Subcutaneous abdominal adipose tissue (tissue), 5 donors: Measurements from ENCODE around the gene MYOCD.

Source experiments
- H3K27ac ChIP-seq: one replicate; pipeline ENCODE4 v1.7.0; 2013; ENCODE audit warnings: low read depth, mild to moderate bottlenecking, inconsistent platforms, low read length, moderate library complexity
- H3K27me3 ChIP-seq, 5 donors: one replicate each; pipeline ENCODE4 v1.7.0; 2013; ENCODE audit warnings: low read length in 5 of 5, inconsistent platforms in 1 of 5; ENCODE audit not compliant: control insufficient read depth in 5 of 5, insufficient read depth in 4 of 5
- H3K36me3 ChIP-seq, 5 donors: one replicate each; pipeline ENCODE4 v1.7.0; 2013; ENCODE audit warnings: low read length in 5 of 5; ENCODE audit not compliant: control insufficient read depth in 5 of 5, insufficient read depth in 5 of 5
- H3K4me1 ChIP-seq, 5 donors: one replicate each; pipeline ENCODE4 v1.7.0; 2013; ENCODE audit warnings: low read length in 5 of 5, mild to moderate bottlenecking in 3 of 5, moderate library complexity in 1 of 5; ENCODE audit not compliant: control insufficient read depth in 5 of 5, insufficient read depth in 5 of 5
- H3K4me3 ChIP-seq, 5 donors: one replicate each; pipeline ENCODE4 v1.7.0; 2013; ENCODE audit warnings: low read length in 5 of 5, low read depth in 1 of 5
- H3K9ac ChIP-seq, 5 donors: one replicate each; pipeline ENCODE4 v1.7.0; 2013; ENCODE audit warnings: low read length in 5 of 5, mild to moderate bottlenecking in 4 of 5, moderate library complexity in 3 of 5
- H3K9me3 ChIP-seq, 5 donors: one replicate each; pipeline ENCODE4 v1.7.0; 2013; ENCODE audit warnings: low read length in 5 of 5; ENCODE audit not compliant: control insufficient read depth in 5 of 5
- donor health status: healthy.
- donor health status: healthy.
- donor health status: healthy.
- donor health status: healthy.
- donor health status: healthy.

The MYOCD gene

DNA sequence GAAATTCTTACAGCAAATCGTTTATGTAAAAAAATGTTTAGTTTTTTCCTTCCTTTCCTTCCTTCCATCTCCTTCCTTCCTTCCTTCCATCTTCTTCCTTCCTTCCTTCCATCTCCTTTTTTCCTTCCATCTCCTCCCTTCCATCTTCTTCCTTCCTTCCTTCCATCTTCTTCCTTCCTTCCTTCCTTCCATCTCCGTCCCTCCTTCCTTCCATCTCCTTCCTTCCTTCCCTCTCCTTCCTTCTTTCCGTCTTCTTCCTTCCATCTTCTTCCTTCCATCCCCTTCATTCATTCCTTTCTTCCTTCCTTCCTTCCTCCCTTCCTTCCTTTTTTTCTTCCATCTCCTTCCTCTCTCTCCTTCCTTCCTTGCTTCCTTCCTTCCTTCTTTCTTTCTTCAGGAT is 22.7 kb downstream of the MYOCD start:
- peaks cover 0 to 6% (median 0%) of the 10 kb centered on the region in 5 donors for H3K4me1 ChIP-seq
- H3K27ac ChIP-seq: no peak overlapping the region
- H3K4me3 ChIP-seq: no peak overlapping the region
- H3K36me3 ChIP-seq: no peaks in the 10 kb centered on the region
- H3K27me3 ChIP-seq: no peaks in the 10 kb centered on the region
- H3K9ac ChIP-seq: no peak overlapping the region
- no peaks in the 10 kb centered on the region for H3K9me3 ChIP-seq

DNA sequence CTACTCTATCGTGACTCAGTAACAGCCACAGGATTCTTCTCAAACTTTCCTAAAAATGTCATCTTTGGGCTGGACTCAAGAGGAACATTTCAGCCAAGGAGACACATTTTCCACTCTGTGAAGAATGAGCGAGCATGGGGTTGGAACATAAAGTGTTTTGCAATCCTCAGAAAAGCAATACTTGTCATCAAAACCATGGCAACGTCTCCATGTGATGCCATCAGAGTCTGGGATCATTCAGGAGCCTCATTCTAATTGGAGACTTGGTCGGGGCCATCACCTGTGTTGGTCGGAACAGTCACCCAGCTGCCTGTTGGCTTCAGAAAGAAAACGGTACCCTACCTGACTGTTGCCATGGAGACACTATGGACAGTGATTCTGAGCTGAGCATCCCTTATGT is 25.5 kb downstream of the MYOCD start:
- no peaks in the 10 kb centered on the region for H3K27me3 ChIP-seq
- H3K36me3 ChIP-seq: no peaks in the 10 kb centered on the region
- H3K27ac ChIP-seq: peak overlapping the region; percentile 35
- H3K9me3 ChIP-seq: no peaks in the 10 kb centered on the region
- H3K4me3 ChIP-seq: no peak overlapping the region
- H3K9ac ChIP-seq: no peak overlapping the region
- peaks cover 0 to 6% (median 0%) of the 10 kb centered on the region in 5 donors for H3K4me1 ChIP-seq

DNA sequence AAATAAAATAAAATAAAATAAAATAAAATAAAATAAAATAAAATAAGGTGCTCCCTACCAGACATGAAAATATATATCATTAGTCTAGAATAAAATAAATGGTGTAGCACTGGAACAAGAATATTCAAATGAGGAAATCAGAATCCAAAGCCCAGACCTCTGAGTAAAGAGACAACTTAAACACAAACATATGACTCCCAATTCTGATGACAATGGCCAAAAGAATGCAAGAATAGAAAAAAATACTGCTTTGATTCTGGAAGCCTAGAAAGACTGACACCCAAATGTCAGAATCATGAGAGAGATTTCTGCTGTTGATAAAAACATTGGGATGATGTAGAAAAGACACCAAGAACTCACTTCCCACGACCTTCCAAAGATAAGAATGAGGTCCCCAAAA is 27.9 kb downstream of the MYOCD start:
- Histone ChIP-seq H3K9me3 (no peaks in the 10 kb centered on the region), H3K27ac (no peak overlapping the region), H3K27me3 (no peaks in the 10 kb centered on the region), H3K9ac (no peak overlapping the region), H3K36me3 (no peaks in the 10 kb centered on the region), H3K4me3 (no peak overlapping the region), H3K4me1 (peaks cover 0 to 6% (median 0%) of the 10 kb centered on the region in 5 donors)

DNA sequence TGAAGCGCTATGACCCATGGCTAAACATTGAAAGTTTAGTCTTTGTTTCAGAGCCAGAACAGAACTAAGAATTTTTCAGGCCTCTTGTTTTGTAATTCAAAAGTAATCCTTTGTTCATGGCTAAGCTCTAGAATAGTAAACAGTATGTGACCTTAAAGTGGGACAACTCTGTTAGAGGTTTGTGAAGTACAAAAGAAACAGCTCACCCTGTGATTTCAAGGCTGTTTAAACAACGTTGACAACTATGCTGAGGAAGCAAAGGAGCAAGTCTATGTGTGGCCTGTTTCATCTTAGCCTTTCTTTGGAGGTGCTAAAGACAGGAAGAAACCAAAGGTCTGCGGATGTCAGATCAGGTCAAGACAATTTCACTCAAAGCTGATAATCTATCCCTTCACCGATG is 40.4 kb downstream of the MYOCD start:
- Histone ChIP-seq H3K36me3 (no peaks in the 10 kb centered on the region), H3K4me1 (no peaks in the 10 kb centered on the region), H3K27ac (no peak overlapping the region), H3K9ac (no peak overlapping the region), H3K4me3 (no peak overlapping the region), H3K9me3 (no peaks in the 10 kb centered on the region), H3K27me3 (no peaks in the 10 kb centered on the region)

DNA sequence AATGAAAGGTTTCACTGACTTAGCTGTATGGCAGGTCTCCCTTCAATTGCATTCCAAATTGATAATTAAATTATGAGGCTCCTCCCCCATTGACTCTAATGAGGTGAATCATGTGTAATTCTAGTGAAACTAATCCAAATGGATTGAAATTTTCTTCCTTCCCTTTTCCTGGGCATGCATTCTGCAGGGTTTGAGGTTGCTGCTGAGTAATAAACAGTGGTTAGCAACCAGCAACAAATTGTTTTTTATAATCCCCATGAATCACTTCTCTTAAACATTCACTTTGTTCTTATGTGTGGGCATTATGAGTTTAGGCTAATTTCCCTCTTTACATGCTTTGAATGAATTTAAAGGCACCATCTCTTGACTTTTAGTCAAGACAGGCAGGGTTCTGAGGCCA is 43.4 kb downstream of the MYOCD start:
- H3K9me3 ChIP-seq: no peaks in the 10 kb centered on the region
- no peak overlapping the region for H3K4me3 ChIP-seq
- no peak overlapping the region for H3K9ac ChIP-seq
- no peak overlapping the region for H3K27ac ChIP-seq
- no peaks in the 10 kb centered on the region for H3K27me3 ChIP-seq
- H3K36me3 ChIP-seq: no peaks in the 10 kb centered on the region
- peaks cover 0 to 16% (median 12%) of the 10 kb centered on the region in 5 donors for H3K4me1 ChIP-seq

DNA sequence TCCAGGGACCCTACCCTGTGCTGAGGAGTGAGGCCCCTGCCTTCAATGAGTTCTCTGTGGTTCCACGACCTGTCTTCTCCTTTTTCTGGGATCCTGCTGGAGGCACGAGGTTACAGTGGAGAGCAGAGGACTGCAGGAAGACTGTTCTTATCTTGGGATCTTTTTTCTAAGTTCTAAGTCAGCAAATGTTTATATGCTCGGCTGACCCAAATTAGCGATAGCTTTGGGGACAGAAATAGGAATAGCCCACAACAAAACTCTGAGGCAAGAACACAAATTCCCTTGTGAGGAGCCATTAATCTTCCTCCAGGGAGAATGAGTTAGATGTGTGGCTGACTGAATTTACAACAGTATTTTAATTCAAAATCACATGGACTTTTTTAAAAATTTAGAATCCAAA is 46.7 kb downstream of the MYOCD start:
- H3K27ac ChIP-seq: peak overlapping the region; percentile 7
- H3K9me3 ChIP-seq: no peaks in the 10 kb centered on the region

DNA sequence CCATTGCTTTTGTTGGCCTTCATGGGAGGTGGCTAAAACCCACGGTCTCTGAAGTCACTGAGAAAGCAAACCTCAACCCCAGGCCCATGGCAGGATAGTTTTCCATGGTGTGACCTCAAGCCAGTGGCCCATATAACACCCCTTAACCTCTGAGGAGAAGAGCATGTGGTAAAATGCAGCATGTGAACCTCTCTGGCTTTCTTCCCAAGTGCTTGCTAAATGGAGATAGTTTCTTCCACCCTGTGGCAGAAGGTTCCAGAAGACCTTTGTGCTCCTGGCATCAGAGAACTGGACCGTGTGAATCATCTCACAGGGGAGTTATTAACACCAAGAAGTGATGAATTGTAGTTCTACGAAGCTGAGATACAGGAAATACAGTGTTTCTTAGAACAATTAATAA is 47.3 kb downstream of the MYOCD start:
- no peaks in the 10 kb centered on the region for H3K9me3 ChIP-seq
- H3K27ac ChIP-seq: peak overlapping the region; percentile 7
- no peaks in the 10 kb centered on the region for H3K36me3 ChIP-seq
- no peak overlapping the region for H3K4me3 ChIP-seq
- H3K27me3 ChIP-seq: peaks cover 0 to 4% (median 0%) of the 10 kb centered on the region in 5 donors
- peaks cover 0 to 16% (median 12%) of the 10 kb centered on the region in 5 donors for H3K4me1 ChIP-seq
- no peak overlapping the region for H3K9ac ChIP-seq

More for the DNA sequence above, 46.7 kb downstream of the MYOCD start:
- no peaks in the 10 kb centered on the region for H3K36me3 ChIP-seq
- H3K9ac ChIP-seq: no peak overlapping the region
- H3K4me1 ChIP-seq: peaks cover 0 to 16% (median 12%) of the 10 kb centered on the region in 5 donors
- H3K4me3 ChIP-seq: no peak overlapping the region
- peaks cover 0 to 4% (median 0%) of the 10 kb centered on the region in 5 donors for H3K27me3 ChIP-seq

DNA sequence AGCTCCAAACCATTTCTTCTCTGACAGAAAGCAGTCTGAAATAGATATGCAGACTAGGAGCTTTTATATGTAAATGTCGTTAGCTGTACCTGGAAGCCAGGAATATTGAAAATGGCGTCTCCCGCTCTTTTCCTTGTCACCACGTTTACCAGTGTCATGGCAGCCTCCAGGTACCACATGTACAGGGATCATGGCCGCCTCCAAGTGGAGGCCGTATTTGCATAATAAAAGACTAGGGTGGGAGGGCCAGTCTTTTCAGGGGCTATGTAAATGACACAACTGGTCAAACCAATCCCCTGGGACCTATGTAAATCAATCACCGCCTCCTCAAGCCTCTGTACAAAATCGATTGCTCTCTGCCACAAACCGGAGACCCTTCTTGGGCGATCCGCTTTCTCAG is 54.3 kb downstream of the MYOCD start:
- Histone ChIP-seq H3K36me3 (no peaks in the 10 kb centered on the region), H3K9ac (no peak overlapping the region), H3K4me1 (no peaks in the 10 kb centered on the region), H3K27ac (no peak overlapping the region), H3K27me3 (peaks cover 0 to 4% (median 0%) of the 10 kb centered on the region in 5 donors), H3K4me3 (no peak overlapping the region), H3K9me3 (no peaks in the 10 kb centered on the region)

DNA sequence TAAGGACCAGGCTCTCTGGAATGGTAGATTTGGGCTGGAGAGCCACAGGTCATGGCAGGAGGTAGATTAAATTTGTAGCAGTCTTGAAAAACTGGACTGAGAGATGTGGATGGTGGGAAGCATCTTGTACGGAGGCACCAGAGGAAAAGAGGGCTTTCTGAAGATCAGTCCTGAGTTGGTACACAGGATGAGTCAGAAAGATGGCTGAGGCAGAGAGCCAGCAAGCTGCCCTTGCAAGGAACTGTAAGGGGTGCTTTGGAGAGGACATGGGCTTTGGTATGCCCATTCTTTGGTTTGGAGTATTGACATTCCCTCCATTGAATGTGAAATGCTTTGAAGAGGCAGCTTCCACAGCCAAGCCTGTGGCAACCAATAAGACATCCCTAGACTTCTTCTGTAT is 55.9 kb downstream of the MYOCD start:
- no peaks in the 10 kb centered on the region for H3K9me3 ChIP-seq
- H3K27me3 ChIP-seq: no peaks in the 10 kb centered on the region
- no peak overlapping the region for H3K27ac ChIP-seq
- no peak overlapping the region for H3K4me3 ChIP-seq
- H3K9ac ChIP-seq: no peak overlapping the region
- no peaks in the 10 kb centered on the region for H3K36me3 ChIP-seq
- H3K4me1 ChIP-seq: no peaks in the 10 kb centered on the region

DNA sequence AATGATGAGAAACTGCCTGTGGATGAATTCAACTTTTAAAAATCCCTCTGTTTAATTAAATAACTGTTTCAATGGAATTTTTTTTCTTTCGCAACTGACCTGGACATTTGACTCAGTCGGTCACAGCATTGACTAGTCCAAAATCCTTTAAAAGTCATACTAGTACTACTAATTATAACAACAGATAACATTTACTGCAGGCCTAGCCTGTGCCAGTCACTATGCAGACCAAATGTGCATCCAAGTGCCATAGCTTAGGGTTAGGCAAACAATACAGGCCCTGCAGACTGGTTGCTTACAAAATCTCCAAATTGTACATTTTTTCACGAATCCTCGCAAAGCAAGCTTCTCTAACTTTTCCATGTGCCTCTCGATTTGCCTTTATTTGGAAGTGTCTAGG is 56.6 kb downstream of the MYOCD start:
- Histone ChIP-seq H3K4me3 (no peak overlapping the region), H3K9me3 (no peaks in the 10 kb centered on the region), H3K27me3 (no peaks in the 10 kb centered on the region), H3K4me1 (peaks cover 0 to 4% (median 0%) of the 10 kb centered on the region in 5 donors), H3K36me3 (no peaks in the 10 kb centered on the region), H3K27ac (no peak overlapping the region), H3K9ac (no peak overlapping the region)

DNA sequence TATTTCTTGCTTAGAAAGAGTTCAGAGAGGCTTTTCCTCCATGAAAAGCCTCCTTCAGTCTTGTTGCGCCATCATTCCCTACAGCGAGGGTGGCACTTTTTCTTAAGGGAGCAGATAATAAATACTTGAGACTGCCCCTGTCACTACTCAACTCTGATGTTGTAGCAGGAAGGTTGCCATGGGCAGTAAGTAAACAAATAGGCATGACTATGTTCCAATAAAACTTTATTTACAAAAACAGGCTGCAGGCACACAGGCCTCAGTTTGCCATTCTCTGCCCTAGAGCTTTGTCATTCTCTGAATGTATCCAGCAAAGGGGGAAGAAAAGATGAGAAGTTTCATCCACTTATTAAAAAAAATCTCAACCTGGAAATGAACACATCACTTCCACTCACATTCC is 60.4 kb downstream of the MYOCD start:
- no peaks in the 10 kb centered on the region for H3K9me3 ChIP-seq
- H3K27me3 ChIP-seq: peaks cover 0 to 7% (median 0%) of the 10 kb centered on the region in 5 donors
- no peak overlapping the region for H3K27ac ChIP-seq
- no peak overlapping the region for H3K4me3 ChIP-seq
- H3K9ac ChIP-seq: no peak overlapping the region
- no peaks in the 10 kb centered on the region for H3K36me3 ChIP-seq
- H3K4me1 ChIP-seq: peaks cover 0 to 9% (median 7%) of the 10 kb centered on the region in 5 donors
